Measurements from ENCODE around the gene RADX.
"Not testable (repeated sequence)": the region's sequence is repeated elsewhere in the genome, so short reads cannot be mapped to it uniquely, and the experiment has no call there.

RADX gene

DNA sequence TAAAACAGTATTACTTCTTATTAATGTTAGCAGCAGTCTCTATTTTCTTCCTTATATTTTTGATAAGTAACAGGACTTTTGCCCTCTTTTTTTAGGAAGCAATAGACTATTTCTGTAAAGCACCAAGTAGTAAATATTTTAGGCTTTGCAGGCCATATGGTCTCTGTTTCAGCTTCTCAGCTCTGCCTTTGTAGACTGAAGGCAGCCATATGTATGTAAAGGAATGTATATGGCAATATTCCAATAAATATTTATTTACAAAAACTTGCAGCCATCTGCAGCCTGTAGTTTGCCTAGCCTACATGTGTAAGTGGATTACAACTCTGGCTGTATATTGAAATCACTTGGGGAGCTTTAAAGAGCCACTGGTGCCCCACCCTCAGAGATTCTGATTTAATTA, 15.0 kb downstream of the RADX start:
- no peak overlapping the region for H3K4me2 ChIP-seq (ENCODE audit: insufficient read depth, low read length)
- no peaks in the 10 kb centered on the region for H3K36me3 ChIP-seq (ENCODE audit: insufficient read depth, low read length)
- TF ChIP-seq, protein P1, sequence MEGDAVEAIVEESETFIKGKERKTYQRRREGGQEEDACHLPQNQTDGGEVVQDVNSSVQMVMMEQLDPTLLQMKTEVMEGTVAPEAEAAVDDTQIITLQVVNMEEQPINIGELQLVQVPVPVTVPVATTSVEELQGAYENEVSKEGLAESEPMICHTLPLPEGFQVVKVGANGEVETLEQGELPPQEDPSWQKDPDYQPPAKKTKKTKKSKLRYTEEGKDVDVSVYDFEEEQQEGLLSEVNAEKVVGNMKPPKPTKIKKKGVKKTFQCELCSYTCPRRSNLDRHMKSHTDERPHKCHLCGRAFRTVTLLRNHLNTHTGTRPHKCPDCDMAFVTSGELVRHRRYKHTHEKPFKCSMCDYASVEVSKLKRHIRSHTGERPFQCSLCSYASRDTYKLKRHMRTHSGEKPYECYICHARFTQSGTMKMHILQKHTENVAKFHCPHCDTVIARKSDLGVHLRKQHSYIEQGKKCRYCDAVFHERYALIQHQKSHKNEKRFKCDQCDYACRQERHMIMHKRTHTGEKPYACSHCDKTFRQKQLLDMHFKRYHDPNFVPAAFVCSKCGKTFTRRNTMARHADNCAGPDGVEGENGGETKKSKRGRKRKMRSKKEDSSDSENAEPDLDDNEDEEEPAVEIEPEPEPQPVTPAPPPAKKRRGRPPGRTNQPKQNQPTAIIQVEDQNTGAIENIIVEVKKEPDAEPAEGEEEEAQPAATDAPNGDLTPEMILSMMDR (IDR thresholded peaks at IDR 0.05; ENCODE audit: borderline replicate concordance, extremely low read depth, low read length, poor library complexity, severe bottlenecking): no peak
- no peak for TF ChIP-seq EZH2 (IDR thresholded peaks at IDR 0.05; ENCODE audit: borderline replicate concordance, low read depth, low read length, severe bottlenecking)
- H3K9me3 ChIP-seq (ENCODE audit: insufficient read depth, low read length, severe bottlenecking): no peaks in the 10 kb centered on the region
- no peaks in the 10 kb centered on the region for H4K20me1 ChIP-seq (ENCODE audit: insufficient read depth, low read length)
- H3K79me2 ChIP-seq (ENCODE audit: insufficient read depth, low read length): no peaks in the 10 kb centered on the region
- DNase-seq (no peak), ATAC-seq (ENCODE audit: insufficient read depth, low read depth) (no peak)
- no peaks in the 10 kb centered on the region for H3K27me3 ChIP-seq (ENCODE audit: insufficient read depth, low read length, poor library complexity)
- H3K27ac ChIP-seq (ENCODE audit: low read length): no peak overlapping the region
- H2AFZ ChIP-seq (ENCODE audit: low read depth, low read length): no peak overlapping the region
- no peaks in the 10 kb centered on the region for H3K4me1 ChIP-seq (ENCODE audit: insufficient read depth, low read length)
- no peak overlapping the region for H3K9ac ChIP-seq (ENCODE audit: low read depth, low read length)
- no peak overlapping the region for H3K4me3 ChIP-seq (ENCODE audit: low read depth in 1 of 2, low read length in 2 of 2)

DNA sequence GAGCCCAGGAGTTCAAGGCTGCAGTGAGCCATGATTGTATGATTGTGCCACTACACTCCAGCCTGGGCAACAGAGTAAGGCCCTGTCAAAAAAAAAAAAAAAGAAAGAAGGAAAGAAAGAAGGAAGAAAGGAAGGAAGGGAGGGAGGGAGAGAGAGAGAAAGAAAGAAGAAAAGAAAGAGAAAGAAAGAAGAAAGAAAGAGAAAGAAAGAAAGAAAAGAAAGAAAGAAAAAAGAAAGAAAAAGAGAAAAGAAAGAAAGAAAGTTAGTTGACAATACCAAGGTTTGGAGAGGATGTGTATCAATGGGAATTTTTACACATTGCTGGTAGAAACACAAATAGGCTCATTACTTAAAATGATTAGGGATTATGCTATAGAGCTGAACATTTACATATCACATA, 19.8 kb downstream of the RADX start:
- no peaks in the 10 kb centered on the region for H3K27me3 ChIP-seq (ENCODE audit: insufficient read depth, low read length, poor library complexity)
- H3K4me1 ChIP-seq (ENCODE audit: insufficient read depth, low read length): no peaks in the 10 kb centered on the region
- no peak overlapping the region for H3K4me3 ChIP-seq (ENCODE audit: low read depth in 1 of 2, low read length in 2 of 2)
- DNase-seq: no peak
- no peak overlapping the region for H3K27ac ChIP-seq (ENCODE audit: low read length)
- ATAC-seq (ENCODE audit: insufficient read depth, low read depth): no peak
- no peaks in the 10 kb centered on the region for H3K9me3 ChIP-seq (ENCODE audit: insufficient read depth, low read length, severe bottlenecking)
- H4K20me1 ChIP-seq (ENCODE audit: insufficient read depth, low read length): no peaks in the 10 kb centered on the region
- no peak overlapping the region for H3K4me2 ChIP-seq (ENCODE audit: insufficient read depth, low read length)
- no peaks in the 10 kb centered on the region for H3K79me2 ChIP-seq (ENCODE audit: insufficient read depth, low read length)
- H3K9ac ChIP-seq (ENCODE audit: low read depth, low read length): no peak overlapping the region
- H2AFZ ChIP-seq (ENCODE audit: low read depth, low read length): no peak overlapping the region
- no peaks in the 10 kb centered on the region for H3K36me3 ChIP-seq (ENCODE audit: insufficient read depth, low read length)
- TF ChIP-seq, protein P1 (IDR thresholded peaks at IDR 0.05; ENCODE audit: borderline replicate concordance, extremely low read depth, low read length, poor library complexity, severe bottlenecking): no peak
- TF ChIP-seq EZH2 (IDR thresholded peaks at IDR 0.05; ENCODE audit: borderline replicate concordance, low read depth, low read length, severe bottlenecking): no peak

DNA sequence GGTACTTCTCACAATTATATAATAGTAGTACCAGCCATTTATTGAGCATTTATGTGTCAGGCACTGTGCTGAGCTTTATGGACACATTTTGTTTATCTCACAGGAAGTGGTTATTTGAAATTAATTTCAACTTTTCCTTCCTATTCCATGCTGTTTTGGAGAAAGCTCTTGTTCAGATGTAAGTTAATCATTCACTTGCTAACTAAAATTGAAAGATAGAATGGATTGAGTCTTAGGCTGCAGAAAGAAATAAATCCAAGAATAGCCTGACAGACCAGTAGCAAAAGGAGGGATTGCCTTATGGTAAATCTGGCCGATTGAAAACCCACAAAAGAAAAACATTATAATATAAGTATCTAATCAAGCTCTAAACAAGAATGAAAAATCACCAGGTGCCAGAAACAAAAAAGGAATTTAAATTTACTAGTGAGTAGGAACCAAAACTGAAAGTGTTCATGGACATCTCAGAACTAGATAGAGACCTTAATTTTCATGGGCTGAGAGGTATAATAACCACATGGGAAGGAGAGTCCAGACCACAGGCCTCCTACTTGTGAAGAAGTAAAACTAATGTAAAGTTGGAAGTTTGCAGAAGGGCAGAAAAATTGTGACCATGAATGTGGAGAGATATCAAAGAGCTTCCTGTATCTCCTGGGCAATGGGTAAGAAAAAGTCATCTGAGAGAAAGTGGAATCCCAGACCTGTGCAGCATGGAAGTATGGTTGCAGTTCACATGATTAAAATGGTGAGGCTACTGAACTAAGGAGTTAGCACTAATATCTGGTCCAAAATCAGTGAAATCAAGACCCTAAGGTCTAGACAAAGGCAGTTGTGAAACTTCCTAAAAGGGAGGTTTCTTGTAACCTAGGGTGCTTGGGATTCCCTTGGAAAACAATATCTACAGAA, 38.0 kb downstream of the RADX start:
- Histone ChIP-seq H3K4me2 (ENCODE audit: insufficient read depth, low read length) (no peak overlapping the region), H4K20me1 (ENCODE audit: insufficient read depth, low read length) (no peaks in the 10 kb centered on the region), H3K9ac (ENCODE audit: low read depth, low read length) (no peak overlapping the region), H3K27ac (ENCODE audit: low read length) (no peak overlapping the region), H3K4me1 (ENCODE audit: insufficient read depth, low read length) (no peaks in the 10 kb centered on the region), H3K79me2 (ENCODE audit: insufficient read depth, low read length) (no peaks in the 10 kb centered on the region), H2AFZ (ENCODE audit: low read depth, low read length) (no peak overlapping the region), H3K36me3 (ENCODE audit: insufficient read depth, low read length) (no peaks in the 10 kb centered on the region), H3K9me3 (ENCODE audit: insufficient read depth, low read length, severe bottlenecking) (no peaks in the 10 kb centered on the region), H3K27me3 (ENCODE audit: insufficient read depth, low read length, poor library complexity) (no peaks in the 10 kb centered on the region), H3K4me3 (ENCODE audit: low read depth in 1 of 2, low read length in 2 of 2) (no peak overlapping the region)
- no peak for ATAC-seq (ENCODE audit: insufficient read depth, low read depth)
- TF ChIP-seq EZH2 (IDR thresholded peaks at IDR 0.05; ENCODE audit: borderline replicate concordance, low read depth, low read length, severe bottlenecking): no peak
- TF ChIP-seq, protein P1 (IDR thresholded peaks at IDR 0.05; ENCODE audit: borderline replicate concordance, extremely low read depth, low read length, poor library complexity, severe bottlenecking): no peak
- DNase-seq: no peak

DNA sequence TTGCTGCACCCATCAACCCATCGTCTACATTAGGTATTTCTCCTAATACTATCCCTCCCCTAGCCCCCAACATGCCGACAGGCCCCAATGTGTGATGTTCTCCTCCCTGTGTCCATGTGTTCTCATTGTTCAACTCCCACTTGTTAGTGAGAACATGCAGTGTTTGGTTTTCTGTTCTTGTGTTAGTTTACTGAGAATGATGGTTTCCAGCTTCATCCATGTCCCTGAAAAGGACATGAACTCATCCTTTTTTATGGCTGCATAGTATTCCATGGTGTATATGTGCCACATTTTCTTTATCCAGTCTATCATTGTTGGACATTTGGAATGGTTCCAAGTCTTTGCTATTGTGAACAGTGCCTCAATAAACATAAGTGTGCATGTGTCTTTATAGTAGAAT, 41.8 kb downstream of the RADX start:
- not testable (repeated sequence) for H3K36me3 ChIP-seq (ENCODE audit: insufficient read depth, low read length); H3K79me2 ChIP-seq (ENCODE audit: insufficient read depth, low read length); H3K9ac ChIP-seq (ENCODE audit: low read depth, low read length); H4K20me1 ChIP-seq (ENCODE audit: insufficient read depth, low read length); H3K27ac ChIP-seq (ENCODE audit: low read length); H3K27me3 ChIP-seq (ENCODE audit: insufficient read depth, low read length, poor library complexity); H3K4me3 ChIP-seq (ENCODE audit: low read depth in 1 of 2, low read length in 2 of 2); H3K4me2 ChIP-seq (ENCODE audit: insufficient read depth, low read length); H3K4me1 ChIP-seq (ENCODE audit: insufficient read depth, low read length); ATAC-seq (ENCODE audit: insufficient read depth, low read depth); H2AFZ ChIP-seq (ENCODE audit: low read depth, low read length); DNase-seq; H3K9me3 ChIP-seq (ENCODE audit: insufficient read depth, low read length, severe bottlenecking)

Measured in DND-41 (cell line).